GM12878 (cell line): ENCODE data around the gene B3GNT3.

Experiments
- FOXK2 ChIP-seq: fragments of 450-650 bp; IDR thresholded peaks from 2 replicates; pipeline ENCODE4 v1.6.1; 2017; ENCODE audit warnings: mild to moderate bottlenecking, moderate library complexity
- HDAC6 ChIP-seq: fragments of 200-600 bp; sonication (generic); IDR thresholded peaks from one replicate; pipeline ENCODE4 v1.8.0; 2017; ENCODE audit warnings: antibody characterized with exemption; ENCODE audit not compliant: unreplicated experiment
- POLR2A ChIP-seq: IDR thresholded peaks from 2 replicates; pipeline ENCODE4 v1.6.1; 2011; ENCODE audit warnings: low read depth, mild to moderate bottlenecking, low read length
- POLR2AphosphoS5 ChIP-seq: IDR thresholded peaks from 2 replicates; pipeline ENCODE4 v1.6.1; 2011; ENCODE audit warnings: mild to moderate bottlenecking, low read length, inconsistent platforms
- TARDBP ChIP-seq: IDR thresholded peaks from 2 replicates; pipeline ENCODE4 v1.6.1; 2016; ENCODE audit warnings: borderline replicate concordance
- TF ChIP-seq, protein P1 (sequence below), 3 experiments: IDR thresholded peaks in 2 of 3; conservative IDR thresholded peaks in 1 of 3; 2 replicates each; pipeline ENCODE4 v1.5.1; 2011; ENCODE audit warnings: low read depth in 3 of 3, low read length in 3 of 3, mild to moderate bottlenecking in 3 of 3, control low read depth in 2 of 3, moderate library complexity in 2 of 3, inconsistent platforms in 1 of 3, mixed read lengths in 1 of 3; ENCODE audit not compliant: control insufficient read depth in 2 of 3, insufficient read depth in 1 of 3; ENCODE audit errors: extremely low read depth in 1 of 3

DNA sequence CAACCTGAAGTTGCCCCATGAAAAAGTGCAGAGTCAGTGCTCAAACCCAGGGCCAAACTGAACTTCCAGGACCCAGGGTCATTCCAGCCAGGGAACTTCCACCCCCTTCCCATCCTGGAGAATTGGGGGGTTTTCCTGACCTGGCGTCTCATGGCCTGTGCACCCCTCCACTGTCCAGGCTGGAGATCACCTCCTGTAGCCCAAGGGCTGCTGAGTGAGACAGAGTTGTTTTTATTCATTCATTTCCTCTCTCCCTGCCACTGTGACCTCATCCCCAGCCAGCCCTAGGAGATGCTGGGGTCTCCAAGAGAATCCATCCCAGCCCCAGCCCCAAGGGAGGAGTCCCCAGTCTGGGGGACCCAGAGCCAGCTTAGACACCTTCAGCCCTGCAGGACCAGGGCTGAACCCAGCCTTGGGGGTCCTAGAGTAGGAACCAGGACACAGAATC lies 39.5 kb upstream of the B3GNT3 start:
- TF ChIP-seq HDAC6 (no peak), POLR2A (no peak), POLR2AphosphoS5 (no peak), TARDBP (no peak), FOXK2 (no peak)
- TF ChIP-seq, protein P1, sequence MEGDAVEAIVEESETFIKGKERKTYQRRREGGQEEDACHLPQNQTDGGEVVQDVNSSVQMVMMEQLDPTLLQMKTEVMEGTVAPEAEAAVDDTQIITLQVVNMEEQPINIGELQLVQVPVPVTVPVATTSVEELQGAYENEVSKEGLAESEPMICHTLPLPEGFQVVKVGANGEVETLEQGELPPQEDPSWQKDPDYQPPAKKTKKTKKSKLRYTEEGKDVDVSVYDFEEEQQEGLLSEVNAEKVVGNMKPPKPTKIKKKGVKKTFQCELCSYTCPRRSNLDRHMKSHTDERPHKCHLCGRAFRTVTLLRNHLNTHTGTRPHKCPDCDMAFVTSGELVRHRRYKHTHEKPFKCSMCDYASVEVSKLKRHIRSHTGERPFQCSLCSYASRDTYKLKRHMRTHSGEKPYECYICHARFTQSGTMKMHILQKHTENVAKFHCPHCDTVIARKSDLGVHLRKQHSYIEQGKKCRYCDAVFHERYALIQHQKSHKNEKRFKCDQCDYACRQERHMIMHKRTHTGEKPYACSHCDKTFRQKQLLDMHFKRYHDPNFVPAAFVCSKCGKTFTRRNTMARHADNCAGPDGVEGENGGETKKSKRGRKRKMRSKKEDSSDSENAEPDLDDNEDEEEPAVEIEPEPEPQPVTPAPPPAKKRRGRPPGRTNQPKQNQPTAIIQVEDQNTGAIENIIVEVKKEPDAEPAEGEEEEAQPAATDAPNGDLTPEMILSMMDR (IDR thresholded peaks at IDR 0.05 in 2 of 3, conservative IDR thresholded peaks at IDR 0.05 in 1 of 3; ENCODE audit: control insufficient read depth in 2 of 3, extremely low read depth in 1 of 3, insufficient read depth in 1 of 3, low read depth in 3 of 3, low read length in 3 of 3), result no peak
